ENCODE results near the gene UBE2N.
A peak's percentile ranks its signal among the peaks of the same experiment; 100 is the strongest.

Gene UBE2N

DNA sequence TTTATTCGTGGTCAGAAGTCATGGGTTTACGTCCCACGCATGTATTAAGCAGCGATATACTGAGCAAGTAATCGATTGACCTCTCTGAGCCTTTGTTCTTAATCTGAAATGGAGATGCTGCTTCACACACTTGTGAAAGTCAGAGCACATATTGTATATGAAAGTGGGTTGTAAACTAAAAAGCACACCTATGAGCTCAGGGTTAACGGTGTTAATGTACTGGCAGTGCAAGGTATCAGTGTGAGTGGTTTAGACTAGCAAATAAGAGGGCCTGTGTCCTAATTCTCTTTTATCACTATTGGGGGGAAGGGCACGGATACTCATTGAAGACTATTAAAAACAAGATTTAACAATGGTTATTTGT lies 26.2 kb upstream of the UBE2N start:
- peak overlapping the region; percentile 85 for H3K27ac ChIP-seq
- TF ChIP-seq, protein P1, sequence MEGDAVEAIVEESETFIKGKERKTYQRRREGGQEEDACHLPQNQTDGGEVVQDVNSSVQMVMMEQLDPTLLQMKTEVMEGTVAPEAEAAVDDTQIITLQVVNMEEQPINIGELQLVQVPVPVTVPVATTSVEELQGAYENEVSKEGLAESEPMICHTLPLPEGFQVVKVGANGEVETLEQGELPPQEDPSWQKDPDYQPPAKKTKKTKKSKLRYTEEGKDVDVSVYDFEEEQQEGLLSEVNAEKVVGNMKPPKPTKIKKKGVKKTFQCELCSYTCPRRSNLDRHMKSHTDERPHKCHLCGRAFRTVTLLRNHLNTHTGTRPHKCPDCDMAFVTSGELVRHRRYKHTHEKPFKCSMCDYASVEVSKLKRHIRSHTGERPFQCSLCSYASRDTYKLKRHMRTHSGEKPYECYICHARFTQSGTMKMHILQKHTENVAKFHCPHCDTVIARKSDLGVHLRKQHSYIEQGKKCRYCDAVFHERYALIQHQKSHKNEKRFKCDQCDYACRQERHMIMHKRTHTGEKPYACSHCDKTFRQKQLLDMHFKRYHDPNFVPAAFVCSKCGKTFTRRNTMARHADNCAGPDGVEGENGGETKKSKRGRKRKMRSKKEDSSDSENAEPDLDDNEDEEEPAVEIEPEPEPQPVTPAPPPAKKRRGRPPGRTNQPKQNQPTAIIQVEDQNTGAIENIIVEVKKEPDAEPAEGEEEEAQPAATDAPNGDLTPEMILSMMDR (conservative IDR thresholded peaks at IDR 0.05): no peak; the same call in 1 of the 2 replicates

GRCh38 chr12:93467351-93468007 lies 25.7 kb upstream of the UBE2N start, which contains the start of gene MRPL42:
Gene MRPL42, plus strand, starts transcription at chr12:93467514. Its CDS starts 1,772 bp downstream, at chr12:93469286.
- TF ChIP-seq, protein P1 (conservative IDR thresholded peaks at IDR 0.05): peak; percentile 81
- TF ChIP-seq ZFX (IDR thresholded peaks at IDR 0.05): no peak

GRCh38 chr12:93466625-93467350 lies 25.0 kb upstream of the UBE2N start:
- peak overlapping the region; percentile 85 for H3K27ac ChIP-seq
- TF ChIP-seq, protein P1 (conservative IDR thresholded peaks at IDR 0.05): no peak
- no peak for TF ChIP-seq ZFX (IDR thresholded peaks at IDR 0.05)

More at GRCh38 chr12:93467351-93468007, 25.7 kb upstream of the UBE2N start, which contains the start of gene MRPL42:
- peak within 1 kb of the TSS; percentile 85 for H3K27ac ChIP-seq

DNA sequence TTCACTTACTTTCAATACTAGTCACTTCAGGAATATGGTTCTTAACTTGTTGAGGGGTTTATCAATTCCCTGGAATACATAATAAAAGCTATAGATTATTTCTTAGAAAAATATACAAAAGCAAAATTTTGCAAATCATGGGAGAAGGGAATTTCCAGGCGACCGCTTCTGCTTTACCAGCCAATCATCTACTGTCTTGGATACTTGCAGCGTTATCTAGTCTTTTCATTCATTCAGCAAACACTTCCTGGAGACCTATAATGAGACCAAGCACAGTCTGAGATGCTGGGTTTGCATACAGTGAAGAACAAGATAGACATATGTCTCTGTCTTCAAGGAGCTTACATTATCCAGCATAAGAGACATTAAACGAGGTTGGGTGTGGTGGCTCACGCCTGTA lies 24.1 kb upstream of the UBE2N start:
- no peak overlapping the region for H3K27ac ChIP-seq
- TF ChIP-seq, protein P1 (conservative IDR thresholded peaks at IDR 0.05): no peak
- TF ChIP-seq ZFX (IDR thresholded peaks at IDR 0.05): no peak

DNA sequence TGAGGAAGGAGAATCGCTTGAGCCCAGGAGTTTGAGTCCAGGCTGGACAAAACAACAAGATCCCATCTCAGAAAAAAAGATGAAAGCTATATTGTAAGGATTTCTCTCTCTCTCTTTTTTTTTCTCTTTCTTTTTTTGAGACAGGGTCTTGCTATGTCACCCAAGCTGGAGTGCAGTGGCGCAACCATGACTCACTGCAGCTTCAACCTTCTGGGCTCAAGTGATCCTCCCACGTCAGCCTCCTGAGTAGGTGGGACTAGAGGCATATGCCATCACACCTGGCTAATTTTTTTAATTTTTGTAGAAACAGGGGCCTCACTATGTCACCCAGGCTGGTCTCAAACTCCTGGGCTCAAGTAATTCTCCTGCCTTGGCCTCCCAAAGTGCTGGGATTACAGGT lies 19.8 kb upstream of the UBE2N start:
- TF ChIP-seq ZFX (IDR thresholded peaks at IDR 0.05): no peak
- TF ChIP-seq, protein P1 (conservative IDR thresholded peaks at IDR 0.05): no peak
- H3K27ac ChIP-seq: no peak overlapping the region

DNA sequence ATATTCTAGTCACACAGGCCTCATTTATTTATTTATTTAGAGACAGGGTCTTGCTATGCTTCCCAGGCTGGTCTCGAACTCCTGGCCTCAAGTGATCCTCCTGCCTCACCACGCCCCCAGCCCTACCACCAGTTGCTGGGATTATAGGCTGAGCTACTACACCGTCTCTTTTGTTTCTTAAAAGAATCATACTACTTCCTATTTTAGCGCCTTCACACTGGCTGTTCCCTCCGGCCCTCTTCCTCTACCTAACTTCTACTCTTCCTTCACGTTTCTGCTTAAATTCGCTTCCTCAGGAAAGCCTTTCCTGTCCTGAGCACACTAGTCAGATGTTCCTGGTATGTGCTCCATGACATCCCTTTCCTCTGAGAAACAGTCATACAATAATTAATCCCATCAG lies 19.2 kb upstream of the UBE2N start:
- no peak for TF ChIP-seq ZFX (IDR thresholded peaks at IDR 0.05)
- TF ChIP-seq, protein P1 (conservative IDR thresholded peaks at IDR 0.05): no peak

GRCh38 chr12:93460003-93460402 lies 18.3 kb upstream of the UBE2N start:
- H3K27ac ChIP-seq: no peak overlapping the region
- TF ChIP-seq, protein P1 (conservative IDR thresholded peaks at IDR 0.05): no peak
- TF ChIP-seq ZFX (IDR thresholded peaks at IDR 0.05): no peak

More for the DNA sequence above, 19.2 kb upstream of the UBE2N start:
- no peak overlapping the region for H3K27ac ChIP-seq

All from C4-2B (cell line).